Fibroblast of mammary gland (primary cell): ENCODE data around the gene INPP5A.
A peak's percentile ranks its signal among the peaks of the same experiment; 100 is the strongest.

Experiments
- DNase-seq: peaks from one replicate; pipeline ENCODE4 v3.0.0-alpha.2; 2010; ENCODE audit warnings: low read depth
- H3K4me3 ChIP-seq: 2 replicates; pipeline ENCODE4 v1.5.1; 2011; ENCODE audit warnings: low read depth, mild to moderate bottlenecking, low read length, moderate library complexity; ENCODE audit not compliant: control insufficient read depth
- CTCF ChIP-seq: conservative IDR thresholded peaks from 2 replicates; pipeline ENCODE4 v1.5.1; 2011; ENCODE audit warnings: low read depth, low read length, inconsistent platforms; ENCODE audit not compliant: control insufficient read depth, insufficient read depth

Gene INPP5A

GRCh38 chr10:132780356-132780755 is 242.8 kb downstream of the INPP5A start:
- no peak for DNase-seq
- no peak for TF ChIP-seq CTCF
- H3K4me3 ChIP-seq = no peak overlapping the region

- DNase-seq = no peak
- TF ChIP-seq CTCF = no peak
- H3K4me3 ChIP-seq = no peak overlapping the region
Measured at GRCh38 chr10:132781556-132781955, 244.0 kb downstream of the INPP5A start.

GRCh38 chr10:132783165-132783939 is 245.8 kb downstream of the INPP5A start:
- no peak overlapping the region for H3K4me3 ChIP-seq
- no peak for DNase-seq
- TF ChIP-seq CTCF = no peak

- TF ChIP-seq CTCF = no peak
Measured at GRCh38 chr10:132783940-132784865, 246.6 kb downstream of the INPP5A start.

GRCh38 chr10:132784866-132785722 is 247.5 kb downstream of the INPP5A start:
- DNase-seq = peak; percentile 6
- no peak for TF ChIP-seq CTCF
- H3K4me3 ChIP-seq = no peak overlapping the region

More at GRCh38 chr10:132783940-132784865, 246.6 kb downstream of the INPP5A start:
- no peak for DNase-seq
- H3K4me3 ChIP-seq = no peak overlapping the region

GRCh38 chr10:132785723-132786475 is 248.3 kb downstream of the INPP5A start, which contains the start of gene NKX6-2:
TSS of gene NKX6-2 (minus strand) at chr10:132786147. CDS start at chr10:132785948, 199 bp downstream.
- no peak within 1 kb of the TSS for H3K4me3 ChIP-seq
- no peak for TF ChIP-seq CTCF
- DNase-seq = peak; percentile 9
